HT1080 (cell line): ENCODE data around the gene CDH16. TPM values are rescaled to one million over a fixed set of nuclear protein-coding genes. Genes with fewer than 3 reads are reported as not detected.
"Not testable (repeated sequence)": the region's sequence is repeated elsewhere in the genome, so short reads cannot be mapped to it uniquely, and the experiment has no call there.

Experiments
- DNase-seq: peaks from one replicate; pipeline ENCODE4 v3.0.0-alpha.2; 2015; ENCODE audit warnings: low read depth
- polyA plus RNA-seq, 2 experiments: library from polyadenylated mRNA; depleted of rRNA; stranded (reverse); fragments of >200 nt; gene quantifications; 2 replicates each; pipeline ENCODE4 v1.2.3, GENCODE V29; 2015
- total RNA-seq: library from RNA; depleted of rRNA; stranded (reverse); fragments of >200 nt; shearing (Covaris generic); gene quantifications from 2 replicates; pipeline ENCODE4 v1.2.3, GENCODE V29; 2014; rRNA removed

CDH16 gene, protein sequence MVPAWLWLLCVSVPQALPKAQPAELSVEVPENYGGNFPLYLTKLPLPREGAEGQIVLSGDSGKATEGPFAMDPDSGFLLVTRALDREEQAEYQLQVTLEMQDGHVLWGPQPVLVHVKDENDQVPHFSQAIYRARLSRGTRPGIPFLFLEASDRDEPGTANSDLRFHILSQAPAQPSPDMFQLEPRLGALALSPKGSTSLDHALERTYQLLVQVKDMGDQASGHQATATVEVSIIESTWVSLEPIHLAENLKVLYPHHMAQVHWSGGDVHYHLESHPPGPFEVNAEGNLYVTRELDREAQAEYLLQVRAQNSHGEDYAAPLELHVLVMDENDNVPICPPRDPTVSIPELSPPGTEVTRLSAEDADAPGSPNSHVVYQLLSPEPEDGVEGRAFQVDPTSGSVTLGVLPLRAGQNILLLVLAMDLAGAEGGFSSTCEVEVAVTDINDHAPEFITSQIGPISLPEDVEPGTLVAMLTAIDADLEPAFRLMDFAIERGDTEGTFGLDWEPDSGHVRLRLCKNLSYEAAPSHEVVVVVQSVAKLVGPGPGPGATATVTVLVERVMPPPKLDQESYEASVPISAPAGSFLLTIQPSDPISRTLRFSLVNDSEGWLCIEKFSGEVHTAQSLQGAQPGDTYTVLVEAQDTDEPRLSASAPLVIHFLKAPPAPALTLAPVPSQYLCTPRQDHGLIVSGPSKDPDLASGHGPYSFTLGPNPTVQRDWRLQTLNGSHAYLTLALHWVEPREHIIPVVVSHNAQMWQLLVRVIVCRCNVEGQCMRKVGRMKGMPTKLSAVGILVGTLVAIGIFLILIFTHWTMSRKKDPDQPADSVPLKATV
- not detected in 2 replicates for total RNA-seq
- polyA plus RNA-seq (2015; cell fraction: cytosol; rRNA removed) = not detected in 2 replicates
- polyA plus RNA-seq (2015; cell fraction: nucleus; rRNA removed) = not detected in 2 replicates

DNA sequence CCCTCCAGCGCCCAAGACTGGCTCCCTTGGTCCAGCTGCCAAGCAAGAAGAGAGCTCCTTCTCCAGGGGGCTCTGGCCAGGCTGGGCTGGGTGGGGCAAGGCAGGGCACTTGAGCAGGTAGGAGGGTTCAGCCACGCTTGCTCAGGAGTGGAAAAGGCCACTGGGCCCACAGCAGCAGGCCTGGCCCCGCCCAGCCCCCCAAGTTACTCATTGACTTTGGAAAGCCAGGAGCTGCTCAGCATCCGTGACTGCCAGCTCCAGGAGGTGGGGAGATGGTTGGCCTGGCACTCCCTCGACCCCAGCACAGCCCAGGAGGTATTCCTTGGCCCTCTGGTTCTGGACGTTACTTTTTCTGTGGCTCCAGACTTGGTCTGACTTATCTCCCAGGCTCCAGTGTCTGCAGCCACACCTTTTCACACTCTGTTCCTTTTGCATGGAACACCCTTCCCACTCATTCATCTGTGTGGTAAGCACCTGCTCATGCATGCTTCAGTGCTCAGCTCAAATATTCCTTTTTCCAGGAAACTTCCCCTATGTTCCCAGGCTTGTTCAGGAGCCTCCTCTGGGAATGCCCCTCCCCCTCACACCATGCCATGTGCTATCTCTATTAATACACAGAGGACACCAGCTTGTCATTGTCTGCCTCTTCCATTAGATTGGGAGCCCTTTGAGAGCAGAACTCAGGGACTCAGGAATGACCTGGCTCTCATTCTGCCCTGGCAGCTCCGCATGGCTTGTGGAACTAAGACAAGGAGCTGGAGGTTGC lies at the start of gene CDH16:
TSS of gene CDH16 (minus strand) at position 83 of the 766 bp plus-strand sequence. CDS start 820 bp downstream, outside the sequence.
- DNase-seq = no peak

DNA sequence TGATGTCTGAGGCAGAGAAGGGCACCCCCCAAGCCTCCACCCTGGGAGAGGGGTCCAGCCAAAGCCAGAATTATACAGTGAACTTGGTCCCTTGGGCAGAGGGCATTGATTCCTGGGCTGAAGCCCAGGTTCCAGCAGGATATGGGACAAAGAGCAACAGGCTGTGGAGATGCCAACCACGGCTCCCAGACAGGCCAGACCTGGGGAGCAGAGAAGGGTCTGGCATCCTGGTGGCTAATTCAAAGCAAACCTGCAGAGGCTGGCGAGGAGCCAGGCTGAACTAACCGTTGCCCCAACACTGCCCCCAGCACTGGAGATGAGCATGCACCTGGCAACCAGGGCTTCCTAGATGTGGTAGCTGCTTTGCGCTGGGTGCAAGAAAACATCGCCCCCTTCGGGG lies 45.4 kb upstream of the CDH16 start:
- no peak for DNase-seq

DNA sequence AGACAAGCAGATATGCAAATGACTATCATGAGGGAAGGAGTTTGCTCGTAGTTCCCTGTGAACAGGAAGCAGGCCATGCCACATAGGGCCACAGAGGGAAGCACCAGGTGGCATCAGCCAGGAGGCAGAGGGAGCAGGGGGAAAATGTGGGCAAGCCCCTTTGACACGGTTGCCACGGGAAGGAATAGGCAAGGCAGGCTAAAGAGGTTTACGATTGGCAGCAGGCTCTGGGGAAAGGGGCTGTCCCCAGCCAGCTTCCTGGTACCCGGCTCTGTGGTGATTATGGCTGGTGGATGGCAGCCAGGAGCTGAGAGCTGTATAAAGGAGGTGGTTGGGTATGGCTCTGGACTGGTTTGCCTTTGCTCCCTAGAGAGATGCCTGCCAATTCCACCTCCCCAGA lies 43.2 kb upstream of the CDH16 start:
- no peak for DNase-seq

DNA sequence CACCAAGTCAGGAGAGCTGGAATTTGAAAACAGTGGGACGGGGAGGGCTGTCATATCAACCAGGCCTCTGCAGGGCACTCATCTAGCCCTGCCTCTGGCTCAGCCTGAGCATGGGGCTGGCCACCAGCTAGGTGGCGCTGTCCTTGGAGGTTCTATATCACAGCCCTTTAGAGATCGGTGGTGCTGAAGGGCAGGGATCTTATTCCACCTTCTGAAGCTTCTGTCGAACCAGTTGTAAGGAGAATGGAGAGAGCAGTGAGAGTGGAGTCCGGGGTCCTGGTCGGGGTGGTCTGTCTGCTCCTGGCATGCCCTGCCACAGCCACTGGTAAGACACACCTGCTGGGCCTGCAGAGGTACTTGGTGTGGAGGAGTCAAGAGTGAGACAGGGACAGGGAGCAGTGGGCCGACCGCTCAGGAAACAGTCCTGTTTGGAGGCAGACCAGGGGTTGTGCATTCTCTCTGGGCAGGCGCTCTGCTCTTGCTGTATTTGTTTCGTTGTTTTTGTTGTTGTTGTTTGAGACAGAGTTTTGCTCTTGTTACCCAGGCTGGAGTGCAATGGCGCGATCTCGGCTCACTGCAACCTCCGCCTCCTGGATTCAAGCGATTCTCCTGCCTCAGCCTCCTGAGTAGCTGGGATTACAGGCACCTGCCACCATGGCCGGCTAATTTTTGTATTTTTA lies 42.5 kb upstream of the CDH16 start, which contains the start of gene CES3:
TSS of gene CES3 (plus strand) at position 202 of the 680 bp plus-strand sequence. CDS start at position 244, 42 bp downstream.
- DNase-seq = peak; percentile 76

DNA sequence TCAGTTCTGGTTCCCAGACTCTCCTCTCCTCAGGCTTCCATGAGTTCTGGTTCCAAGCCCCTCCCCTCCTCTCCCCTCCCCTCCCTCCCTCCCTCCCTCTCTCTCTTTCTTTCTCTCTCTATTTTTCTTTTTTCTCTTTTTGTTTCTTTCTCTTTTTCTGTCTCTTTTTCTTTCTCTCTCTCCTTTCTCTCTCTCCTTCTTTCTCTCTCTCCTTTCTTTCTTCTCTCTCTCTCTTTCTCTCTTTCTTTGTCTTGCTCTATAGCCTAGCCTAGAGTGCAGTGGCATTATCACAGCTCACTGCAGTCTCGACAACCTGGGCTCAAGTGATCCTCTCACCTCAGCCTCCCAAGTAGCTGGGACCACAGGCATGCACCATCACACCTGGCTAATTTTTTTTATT lies 41.6 kb upstream of the CDH16 start:
- no peak for DNase-seq

DNA sequence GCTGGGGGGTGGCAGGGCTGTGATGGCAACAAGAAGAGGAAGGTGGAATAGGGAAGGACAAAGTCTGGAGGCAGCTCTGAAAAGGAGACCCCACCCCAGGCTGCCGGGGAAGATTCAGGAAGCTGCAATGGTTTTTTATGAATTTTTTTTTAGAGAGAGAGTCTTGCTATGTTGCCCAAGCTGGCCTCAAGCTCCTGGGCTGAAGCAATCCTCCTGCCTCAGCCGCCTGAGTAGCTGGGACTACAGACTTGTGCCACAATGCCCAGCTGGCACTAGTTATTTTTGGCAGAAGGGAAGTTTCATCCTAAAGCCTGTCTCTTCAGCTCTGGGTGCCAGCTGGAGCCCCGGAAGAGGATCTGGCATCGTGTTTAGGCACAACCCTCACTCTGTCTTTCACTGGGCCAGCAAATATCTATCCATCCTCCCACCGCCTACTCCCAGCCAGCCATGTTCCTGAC lies 41.0 kb upstream of the CDH16 start:
- no peak for DNase-seq

DNA sequence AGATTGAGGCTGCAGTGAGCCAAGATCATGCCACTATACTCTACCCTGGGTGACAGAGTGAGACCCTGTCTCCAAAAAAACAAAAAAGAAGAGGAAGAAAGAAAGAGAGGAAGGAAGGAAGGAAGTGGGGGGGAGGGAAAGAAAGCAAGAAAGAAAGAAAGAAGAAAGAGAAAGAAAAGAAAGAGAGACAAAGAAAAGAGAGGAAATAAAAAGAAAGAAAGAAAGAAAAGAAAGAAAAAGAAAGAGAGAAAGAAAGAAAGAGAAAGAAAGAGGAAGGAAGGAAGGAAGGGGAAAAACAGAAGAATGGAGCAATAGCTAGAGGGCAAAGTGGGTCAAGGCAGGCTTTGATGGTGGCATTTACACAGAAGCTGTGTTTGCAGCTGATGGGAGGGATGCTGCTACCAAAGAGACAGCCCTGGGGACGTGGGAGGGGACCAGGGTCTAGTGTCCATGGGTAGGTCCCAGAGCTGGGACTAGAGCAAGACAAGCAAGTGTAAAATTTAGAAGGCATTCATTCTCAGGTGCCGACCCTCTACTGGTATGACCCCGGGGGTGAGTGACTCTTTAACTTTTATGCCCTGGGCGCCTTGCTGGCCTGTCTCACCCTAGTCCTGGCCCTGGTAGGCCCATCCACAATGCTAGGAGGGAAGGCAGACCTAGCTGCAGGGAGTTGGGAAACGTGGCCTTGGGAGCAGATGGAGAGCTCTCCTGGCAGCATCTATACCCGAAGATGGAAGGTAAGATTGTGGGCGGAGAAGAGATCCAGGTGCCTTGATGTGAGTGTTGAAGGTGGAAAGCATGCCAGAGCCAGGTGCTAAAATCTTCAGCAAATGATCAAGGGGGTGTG lies 40.4 kb upstream of the CDH16 start:
- no peak for DNase-seq

DNA sequence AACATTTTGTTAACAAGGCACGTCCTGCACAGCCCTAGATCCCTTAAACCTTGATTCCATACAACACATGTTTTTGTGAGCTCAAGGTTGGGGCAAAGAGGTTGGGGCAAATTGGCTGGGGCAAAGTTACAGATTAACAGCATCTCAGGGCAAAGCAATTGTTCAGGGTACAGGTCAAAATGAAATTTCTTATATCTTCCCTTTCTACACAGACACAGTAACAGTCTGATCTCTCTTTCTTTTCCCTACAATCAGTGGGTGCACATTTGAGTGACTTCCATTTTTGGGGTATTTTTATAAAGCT lies 37.4 kb upstream of the CDH16 start:
- DNase-seq = not testable (repeated sequence)

DNA sequence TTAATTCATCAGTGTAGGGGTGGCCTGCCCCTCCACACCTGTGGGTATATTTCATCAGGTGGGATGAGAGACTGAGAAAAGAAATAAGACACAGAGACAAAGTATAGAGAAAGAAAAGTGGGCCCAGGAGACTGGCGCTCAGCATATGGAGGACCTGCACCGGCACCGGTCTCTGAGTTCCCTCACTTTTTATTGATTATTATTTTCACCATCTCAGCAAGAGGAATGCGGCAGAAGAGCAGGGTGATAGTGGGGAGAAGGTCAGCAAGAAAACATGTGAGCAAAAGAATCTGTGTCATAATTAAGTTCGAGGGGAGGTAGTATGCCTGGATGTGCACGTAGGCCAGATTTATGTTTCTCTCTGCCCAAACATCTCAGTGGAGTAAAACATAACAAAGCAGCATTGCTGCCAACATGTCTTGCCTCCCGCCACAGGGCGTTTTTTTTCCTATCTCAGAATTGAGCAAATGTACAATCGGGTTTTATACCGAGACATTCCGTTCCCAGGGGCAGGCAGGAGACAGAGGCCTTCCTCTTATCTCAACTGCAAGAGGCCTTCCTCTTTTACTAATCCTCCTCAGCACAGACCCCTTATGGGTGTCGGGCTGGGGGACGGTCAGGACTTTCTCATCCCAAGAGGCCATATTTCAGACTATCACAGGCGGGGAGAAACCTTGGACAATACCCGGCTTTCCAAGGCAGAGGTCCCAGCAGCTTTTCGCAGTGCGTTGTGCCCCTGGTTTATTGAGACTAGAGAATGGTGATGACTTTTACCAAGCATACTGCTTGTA lies 36.9 kb upstream of the CDH16 start:
- not testable (repeated sequence) for DNase-seq

DNA sequence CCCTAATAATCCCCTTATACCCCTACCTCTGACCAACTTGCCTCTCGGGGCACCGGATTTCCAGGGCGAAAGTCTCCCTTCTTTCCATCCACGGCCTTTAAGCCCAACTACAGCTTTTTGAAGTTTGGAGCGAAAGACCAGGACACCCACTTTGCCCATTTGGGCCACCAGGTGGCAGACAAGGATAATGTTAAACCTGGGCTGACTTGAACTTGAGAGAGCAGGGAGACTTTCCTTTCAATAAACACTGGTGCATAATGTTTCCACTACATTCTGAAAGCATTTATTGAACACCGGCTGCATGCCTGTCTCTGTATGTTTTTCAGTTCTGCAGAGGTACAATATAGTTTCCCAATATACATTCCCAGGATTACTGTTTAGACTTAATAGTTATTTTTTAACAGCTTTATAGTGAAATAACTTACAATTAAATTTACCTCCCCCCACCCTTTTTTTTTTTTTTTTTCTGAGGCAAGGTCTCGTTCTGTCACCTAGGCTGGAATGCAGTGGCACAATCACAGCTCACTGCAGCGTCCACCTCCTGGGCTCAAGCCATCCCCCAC lies 35.5 kb upstream of the CDH16 start:
- DNase-seq = peak; percentile 74

DNA sequence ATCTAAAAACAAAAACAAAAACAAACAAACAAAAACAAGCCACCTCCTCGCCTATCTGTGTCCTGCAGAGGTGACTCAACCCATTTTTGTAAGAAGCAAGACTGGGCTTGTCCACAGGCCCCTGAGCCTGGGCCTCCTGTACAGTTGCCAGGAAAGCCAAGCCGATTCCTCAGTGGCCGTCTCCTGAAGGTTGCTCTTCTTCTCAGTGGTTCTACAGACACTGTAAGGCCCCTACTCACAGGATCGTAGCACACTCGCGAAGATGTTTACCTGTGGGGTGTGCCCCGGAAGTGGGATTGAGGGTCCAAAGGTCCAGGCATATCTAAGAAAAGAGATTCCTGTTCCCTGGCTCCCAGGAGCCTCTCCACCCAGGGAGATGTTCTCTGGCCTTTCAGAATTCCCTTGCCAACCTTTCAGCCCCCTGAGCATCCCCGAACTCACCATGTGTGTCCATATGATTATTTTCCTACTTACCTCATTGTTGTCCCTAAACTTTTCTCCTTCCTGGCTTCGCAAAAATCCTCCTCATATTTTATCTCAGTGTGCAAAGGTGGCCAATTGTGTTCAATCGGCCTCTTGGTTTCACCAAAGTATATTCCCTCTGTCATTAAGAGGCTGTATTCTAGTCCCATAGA lies 34.9 kb upstream of the CDH16 start:
- DNase-seq = no peak

DNA sequence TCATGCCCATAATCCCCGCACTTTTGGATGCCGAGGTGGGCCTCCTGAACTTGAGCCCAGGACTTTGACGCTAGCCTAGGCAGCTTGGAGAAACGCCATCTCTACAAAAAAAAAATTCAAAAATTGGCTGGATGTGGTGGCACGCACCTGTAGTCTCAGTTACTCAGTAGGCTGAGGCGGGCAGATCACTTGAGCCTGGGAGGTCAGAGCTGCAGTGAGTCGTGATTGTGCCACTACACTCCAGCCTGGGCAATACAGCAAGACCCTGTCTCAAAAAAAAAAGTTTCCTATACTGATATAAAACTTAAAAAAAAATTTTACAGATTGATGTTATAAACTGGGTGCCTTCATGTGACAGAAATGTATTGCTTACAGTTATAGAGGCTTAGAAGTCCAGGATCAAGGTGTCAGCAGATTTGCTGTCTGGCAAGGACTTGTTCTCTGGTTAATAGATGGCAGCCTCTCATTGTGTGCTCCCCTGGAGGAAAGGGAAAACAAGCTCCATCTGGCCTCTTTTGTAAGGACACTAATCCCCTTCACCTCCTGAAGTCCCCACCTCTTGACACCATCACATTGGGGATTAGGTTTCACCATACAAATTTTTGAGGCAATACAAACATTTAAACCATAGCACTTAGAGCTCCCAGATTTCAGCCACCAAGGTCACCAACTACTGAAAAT lies 33.9 kb upstream of the CDH16 start:
- no peak for DNase-seq

DNA sequence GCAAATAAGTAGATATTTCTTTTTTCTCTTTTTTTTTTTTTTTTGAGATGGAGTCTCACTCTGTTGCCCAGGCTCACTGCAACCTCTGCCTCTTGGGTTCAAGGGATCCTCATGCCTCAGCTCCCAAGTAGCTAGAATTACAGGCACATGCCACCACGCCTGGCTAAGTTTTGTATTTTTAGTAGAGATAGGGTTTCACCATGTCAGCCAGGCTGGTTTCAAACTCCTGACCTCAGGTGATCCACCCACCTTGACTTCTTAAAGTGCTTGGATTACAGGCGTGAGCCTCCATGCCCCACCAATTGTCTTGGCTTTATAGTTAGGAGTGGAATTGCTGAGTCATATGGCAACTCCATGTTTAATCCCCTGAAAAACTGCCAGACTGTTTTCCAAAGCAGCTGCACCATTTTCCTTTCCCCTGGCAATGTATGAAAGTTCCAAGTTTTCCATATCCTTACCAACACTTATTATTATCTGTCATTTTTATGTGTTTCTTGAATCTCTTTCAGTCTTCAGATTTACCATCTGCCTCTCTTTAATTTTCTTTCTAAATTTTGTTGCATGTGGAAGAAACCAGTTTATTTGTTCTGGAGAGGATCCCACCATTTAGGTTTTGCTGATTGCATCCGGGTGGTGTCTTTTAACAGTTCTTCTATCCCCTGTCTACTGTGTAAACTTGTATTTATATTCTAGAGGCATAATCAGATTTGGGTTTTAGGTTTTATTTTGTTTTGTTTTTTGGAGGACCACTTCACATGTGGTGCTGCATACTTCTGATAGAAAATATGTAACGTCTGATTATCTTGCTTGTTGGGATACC lies 32.5 kb upstream of the CDH16 start:
- no peak for DNase-seq

DNA sequence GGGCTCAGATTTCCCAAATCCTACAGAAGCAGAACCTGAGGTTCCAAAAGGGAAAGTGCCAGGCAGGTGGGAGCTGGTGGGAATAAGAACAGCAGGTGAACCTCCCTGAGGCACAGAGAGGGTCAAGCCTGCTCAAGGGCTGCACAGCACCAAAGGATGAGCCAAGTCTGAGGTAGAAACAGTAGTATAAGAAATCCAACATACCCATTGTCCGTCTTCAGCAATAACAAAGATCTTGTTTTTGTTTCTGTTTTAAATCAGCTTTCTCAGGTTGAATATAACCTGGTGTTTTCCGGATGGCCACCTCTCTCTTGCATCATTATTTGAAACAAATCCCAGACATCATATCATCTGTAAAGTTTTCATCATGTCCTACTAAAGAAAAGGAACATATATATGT lies 31.8 kb upstream of the CDH16 start:
- DNase-seq = no peak

DNA sequence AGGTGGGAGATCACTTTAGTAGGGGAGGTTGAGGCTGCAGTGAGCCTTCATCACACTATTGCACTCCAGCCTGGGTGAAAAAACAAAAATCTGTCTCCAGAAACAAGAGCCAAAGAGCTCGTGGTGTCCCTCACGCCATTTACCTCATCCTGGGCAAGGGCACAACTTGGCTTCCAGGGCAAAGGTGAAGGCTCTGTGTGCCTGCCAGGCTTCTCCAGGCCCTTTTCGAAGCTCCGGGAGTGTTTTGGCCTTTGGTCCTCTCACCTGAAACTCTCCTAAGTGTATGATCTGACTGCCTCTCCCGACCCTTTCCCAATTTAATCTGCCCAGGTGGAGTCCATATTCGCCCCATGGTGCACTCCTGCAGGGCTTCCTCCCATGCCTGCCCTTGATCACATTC lies 30.8 kb upstream of the CDH16 start:
- no peak for DNase-seq

DNA sequence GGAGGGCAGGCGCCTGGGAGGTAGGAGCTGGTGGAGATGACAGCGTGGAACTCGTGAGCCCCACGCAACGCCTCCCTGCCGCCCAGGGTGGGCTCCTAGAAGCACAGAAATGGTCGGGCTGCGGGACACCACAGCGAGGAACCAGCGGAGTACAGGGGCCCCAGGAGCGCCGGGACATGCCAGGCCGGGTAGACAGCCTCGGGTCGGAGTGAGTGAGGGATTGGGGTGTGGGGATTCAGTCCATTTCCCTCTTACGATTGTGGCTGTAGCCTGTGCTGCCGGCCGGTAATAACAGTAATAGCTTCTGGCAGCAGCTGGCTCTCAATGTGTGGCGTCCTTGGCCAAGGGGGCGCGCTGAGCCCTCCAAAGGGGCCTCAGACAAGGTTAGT lies 30.1 kb upstream of the CDH16 start:
- DNase-seq = no peak
